PFSK-1 (cell line): Measurements from ENCODE around the gene HID1.

Source experiments
- FOXP2 ChIP-seq: optimal IDR thresholded peaks from 2 replicates; pipeline ENCODE3; 2011; ENCODE audit warnings: borderline replicate concordance, control low read depth, inconsistent platforms; ENCODE audit not compliant: insufficient read depth; ENCODE audit errors: extremely low read length, extremely low read depth
- POLR2AphosphoS5 ChIP-seq: IDR thresholded peaks from 2 replicates; pipeline ENCODE4 v1.6.1; 2012; ENCODE audit warnings: low read depth, mild to moderate bottlenecking, control low read depth, low read length, moderate library complexity
- SIN3A ChIP-seq: IDR thresholded peaks from 2 replicates; pipeline ENCODE4 v1.6.1; 2012; ENCODE audit warnings: mild to moderate bottlenecking, low read length, moderate library complexity, borderline replicate concordance; ENCODE audit not compliant: insufficient read depth
- TAF1 ChIP-seq: IDR thresholded peaks from 2 replicates; pipeline ENCODE4 v1.6.1; 2012; ENCODE audit warnings: low read length, control low read depth, borderline replicate concordance; ENCODE audit not compliant: insufficient read depth
- TF ChIP-seq, protein P1 (sequence below), 2 experiments: IDR thresholded peaks; 2 replicates each; pipeline versions ENCODE4 v1.6.1 to v1.8.0; 2011 to 2012; ENCODE audit warnings: low read depth in 2 of 2, low read length in 2 of 2, control low read depth in 1 of 2, inconsistent platforms in 1 of 2, mild to moderate bottlenecking in 1 of 2, moderate library complexity in 1 of 2; ENCODE audit not compliant: insufficient read depth in 1 of 2

The HID1 gene

DNA sequence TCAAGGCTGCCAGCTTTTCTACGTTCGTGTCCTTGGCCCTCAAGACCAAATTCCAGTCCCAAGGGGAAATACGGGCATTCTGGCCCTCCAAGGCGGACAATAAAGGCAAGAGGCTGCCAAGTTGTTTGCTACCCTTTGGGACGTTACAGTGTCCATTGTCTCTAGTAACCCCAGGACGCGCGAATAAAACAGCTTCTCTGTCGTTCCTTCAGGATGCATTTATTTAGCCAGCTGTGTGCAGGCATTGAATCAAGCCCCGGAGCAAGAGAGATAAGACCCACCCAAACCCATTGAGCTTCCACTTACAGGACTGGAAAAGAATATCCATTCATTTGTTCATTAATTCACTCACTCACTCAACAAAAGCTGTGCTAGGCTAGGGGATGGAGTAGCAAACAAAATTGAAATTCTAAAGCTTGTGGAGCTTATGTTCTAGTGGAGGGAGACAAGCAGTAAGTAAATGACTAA lies 40.6 kb upstream of the HID1 start:
- TF ChIP-seq FOXP2: no peak
- no peak for TF ChIP-seq TAF1
- no peak for TF ChIP-seq POLR2AphosphoS5

DNA sequence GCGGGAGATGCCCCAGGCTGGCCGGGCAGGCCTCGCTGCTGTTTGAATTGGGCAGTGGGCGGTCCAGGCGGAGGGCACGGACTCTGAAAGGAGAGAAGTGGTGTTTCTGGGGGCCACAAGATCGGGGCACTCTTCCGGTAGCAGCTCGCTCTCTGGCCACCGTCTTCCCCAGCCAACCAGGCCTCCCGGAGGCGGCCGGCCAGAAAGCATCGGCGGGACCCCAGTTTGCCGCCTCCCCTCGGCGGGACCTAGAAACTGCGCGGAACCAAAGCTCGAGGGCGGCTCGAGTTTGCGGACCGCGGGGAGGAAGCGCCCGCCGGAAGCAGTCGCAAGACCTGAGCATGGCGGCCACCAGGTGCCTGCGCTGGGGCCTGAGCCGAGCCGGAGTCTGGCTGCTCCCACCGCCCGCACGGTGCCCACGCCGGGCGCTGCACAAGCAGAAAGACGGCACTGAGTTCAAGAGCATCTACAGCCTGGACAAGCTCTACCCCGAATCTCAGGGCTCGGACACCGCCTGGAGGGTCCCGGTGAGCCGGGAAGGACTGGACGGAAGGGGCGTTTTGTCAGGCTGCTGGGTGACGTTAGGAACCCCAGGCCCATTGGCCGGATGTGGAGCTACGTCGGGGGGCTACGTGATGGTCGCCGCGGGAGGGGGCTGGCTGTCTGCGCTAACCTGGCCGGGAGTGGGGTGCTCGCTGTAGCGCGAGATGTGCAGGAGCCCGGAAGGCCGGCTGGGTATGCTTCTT lies 40.0 kb upstream of the HID1 start, which contains the start of gene MRPL58:
MRPL58 (plus strand) TSS at position 325 of the 746 bp plus-strand sequence; CDS start at position 342, 17 bp downstream.
- TF ChIP-seq FOXP2 (peak; percentile 91), TAF1 (peak; percentile 99), POLR2AphosphoS5 (peak; percentile 91), SIN3A (0 out of 2 replicates have a peak, but pooled peaks have one; percentile 14)
- TF ChIP-seq, protein P1, sequence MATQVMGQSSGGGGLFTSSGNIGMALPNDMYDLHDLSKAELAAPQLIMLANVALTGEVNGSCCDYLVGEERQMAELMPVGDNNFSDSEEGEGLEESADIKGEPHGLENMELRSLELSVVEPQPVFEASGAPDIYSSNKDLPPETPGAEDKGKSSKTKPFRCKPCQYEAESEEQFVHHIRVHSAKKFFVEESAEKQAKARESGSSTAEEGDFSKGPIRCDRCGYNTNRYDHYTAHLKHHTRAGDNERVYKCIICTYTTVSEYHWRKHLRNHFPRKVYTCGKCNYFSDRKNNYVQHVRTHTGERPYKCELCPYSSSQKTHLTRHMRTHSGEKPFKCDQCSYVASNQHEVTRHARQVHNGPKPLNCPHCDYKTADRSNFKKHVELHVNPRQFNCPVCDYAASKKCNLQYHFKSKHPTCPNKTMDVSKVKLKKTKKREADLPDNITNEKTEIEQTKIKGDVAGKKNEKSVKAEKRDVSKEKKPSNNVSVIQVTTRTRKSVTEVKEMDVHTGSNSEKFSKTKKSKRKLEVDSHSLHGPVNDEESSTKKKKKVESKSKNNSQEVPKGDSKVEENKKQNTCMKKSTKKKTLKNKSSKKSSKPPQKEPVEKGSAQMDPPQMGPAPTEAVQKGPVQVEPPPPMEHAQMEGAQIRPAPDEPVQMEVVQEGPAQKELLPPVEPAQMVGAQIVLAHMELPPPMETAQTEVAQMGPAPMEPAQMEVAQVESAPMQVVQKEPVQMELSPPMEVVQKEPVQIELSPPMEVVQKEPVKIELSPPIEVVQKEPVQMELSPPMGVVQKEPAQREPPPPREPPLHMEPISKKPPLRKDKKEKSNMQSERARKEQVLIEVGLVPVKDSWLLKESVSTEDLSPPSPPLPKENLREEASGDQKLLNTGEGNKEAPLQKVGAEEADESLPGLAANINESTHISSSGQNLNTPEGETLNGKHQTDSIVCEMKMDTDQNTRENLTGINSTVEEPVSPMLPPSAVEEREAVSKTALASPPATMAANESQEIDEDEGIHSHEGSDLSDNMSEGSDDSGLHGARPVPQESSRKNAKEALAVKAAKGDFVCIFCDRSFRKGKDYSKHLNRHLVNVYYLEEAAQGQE (IDR thresholded peaks at IDR 0.05; ENCODE audit: insufficient read depth in 1 of 2, low read depth in 2 of 2, low read length in 2 of 2): peak; percentile 57 to 72

DNA sequence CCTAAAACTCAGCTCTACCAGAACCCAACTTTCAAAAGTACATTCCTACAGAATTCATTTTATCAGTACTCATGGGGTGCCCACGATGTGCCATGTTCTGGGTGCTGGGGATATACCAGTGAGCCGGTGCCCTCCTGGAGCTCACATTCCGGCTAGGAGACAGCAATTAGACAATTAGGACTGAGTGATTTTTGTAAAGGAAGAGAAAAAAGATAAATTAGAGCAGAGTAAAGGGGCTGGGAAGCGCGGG lies 39.5 kb upstream of the HID1 start:
- TF ChIP-seq, protein P1 (IDR thresholded peaks at IDR 0.05; ENCODE audit: insufficient read depth in 1 of 2, low read depth in 2 of 2, low read length in 2 of 2): no peak
- TF ChIP-seq FOXP2 (no peak), POLR2AphosphoS5 (no peak)

DNA sequence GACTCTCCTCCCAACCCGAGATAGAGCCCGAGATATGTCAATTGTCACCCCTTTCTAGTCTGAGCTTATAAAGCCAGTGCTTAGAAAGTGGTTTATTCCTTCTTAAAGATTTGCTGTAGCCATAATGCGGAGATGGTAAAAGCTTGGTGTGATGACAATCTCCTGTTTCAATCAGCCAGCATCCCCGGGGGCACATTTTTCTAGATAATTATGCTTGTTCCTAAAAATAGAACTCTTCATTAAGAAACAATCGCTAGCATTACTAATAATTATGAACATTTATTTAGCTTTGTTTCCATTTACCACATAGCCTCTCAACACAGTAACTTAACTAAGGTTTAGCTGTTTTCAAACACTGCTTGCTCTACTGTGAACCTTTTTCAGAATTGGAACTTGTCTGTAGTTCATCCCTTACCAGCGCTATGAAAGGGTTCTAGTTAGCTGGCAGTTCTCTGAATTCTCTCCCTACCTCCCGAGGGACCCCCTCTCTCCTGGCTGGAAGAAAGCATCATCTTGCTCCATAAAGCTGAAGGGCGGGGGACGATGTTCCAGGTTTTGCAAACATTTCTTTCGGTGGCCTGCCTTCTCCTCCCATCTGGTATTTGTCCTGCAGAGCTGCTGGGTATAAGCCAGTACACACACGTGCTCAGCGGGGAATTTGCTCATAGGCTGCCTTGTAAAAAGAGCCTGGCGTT lies 39.0 kb upstream of the HID1 start:
- TF ChIP-seq FOXP2: no peak
- no peak for TF ChIP-seq TAF1
- TF ChIP-seq, protein P1 (IDR thresholded peaks at IDR 0.05; ENCODE audit: insufficient read depth in 1 of 2, low read depth in 2 of 2, low read length in 2 of 2): no peak
- no peak for TF ChIP-seq POLR2AphosphoS5
- TF ChIP-seq SIN3A: no peak

DNA sequence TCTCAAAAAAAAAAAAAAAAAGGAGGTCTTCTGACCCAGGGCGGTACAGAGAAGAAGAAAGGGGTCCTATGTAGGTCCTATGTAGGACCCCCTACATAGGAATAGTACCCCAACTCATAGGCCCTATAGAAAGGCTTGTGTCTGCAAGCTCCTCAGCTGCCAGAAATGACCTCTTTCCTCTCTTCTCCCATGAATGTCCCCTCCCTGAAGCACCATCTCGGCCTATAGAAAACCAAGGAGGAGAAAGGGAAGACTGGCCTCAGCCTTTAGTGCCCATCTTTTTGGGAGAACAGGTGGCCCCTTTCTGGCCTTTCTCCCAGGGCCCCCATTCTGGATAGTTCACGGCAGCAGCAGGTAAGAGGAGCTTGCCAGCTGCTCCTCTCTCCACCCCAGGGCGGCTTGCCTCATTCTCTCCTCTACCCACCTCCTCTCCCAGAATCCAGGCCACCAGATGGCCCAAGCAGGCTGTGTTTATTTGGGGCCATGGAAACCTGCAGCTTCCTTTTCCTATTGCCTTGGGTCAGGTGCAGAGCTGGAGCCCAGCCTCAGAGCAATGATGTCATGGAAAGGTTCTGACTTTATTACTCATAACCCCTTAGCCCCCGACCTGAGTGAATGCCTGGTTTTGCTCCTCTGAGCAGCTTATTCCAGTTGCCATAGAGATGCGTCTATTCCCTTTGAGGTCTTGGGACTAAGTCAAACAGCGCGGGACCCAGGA lies 38.3 kb upstream of the HID1 start:
- no peak for TF ChIP-seq FOXP2
- TF ChIP-seq TAF1: no peak
- TF ChIP-seq POLR2AphosphoS5: no peak
- TF ChIP-seq, protein P1 (IDR thresholded peaks at IDR 0.05; ENCODE audit: insufficient read depth in 1 of 2, low read depth in 2 of 2, low read length in 2 of 2): no peak
- no peak for TF ChIP-seq SIN3A
